ENCODE results near the gene TBL3.

TBL3 gene

GRCh38 chr16:1990101-1990350 lies 18.2 kb downstream of the TBL3 start:
- Histone ChIP-seq H3K9me2 (replicated peaks; ENCODE audit: insufficient read depth, low read length) (no peaks in the 10 kb centered on the region), H3K79me2 (ENCODE audit: low read length) (peaks cover 10% of the 10 kb centered on the region), H3K27me3 (replicated peaks; ENCODE audit: insufficient read depth, low read length) (peaks cover 8% of the 10 kb centered on the region), H3K27ac (ENCODE audit: low read length) (no peak overlapping the region), H4K20me1 (ENCODE audit: insufficient read depth, low read length) (no peaks in the 10 kb centered on the region), H3K4me3 (ENCODE audit: low read length) (peak overlapping the region; percentile 70; the same call in 1 of the 2 replicates), H3K36me3 (replicated peaks; ENCODE audit: insufficient read depth, low read length) (0 out of 2 replicates have a peak, but pooled peaks cover 4% of the 10 kb centered on the region), H3K4me1 (ENCODE audit: low read length) (peaks cover 25% of the 10 kb centered on the region), H3K9me3 (replicated peaks; ENCODE audit: insufficient read depth, low read length) (no peaks in the 10 kb centered on the region), H2AFZ (ENCODE audit: low read length) (peak overlapping the region; percentile 84; the same call in 1 of the 2 replicates), H3K9ac (ENCODE audit: low read length) (no peak overlapping the region; the same call in 1 of the 2 replicates), H3K4me2 (ENCODE audit: low read depth, low read length) (peak overlapping the region; percentile 99; the same call in 1 of the 2 replicates), H3F3A (ENCODE audit: insufficient read depth, low read length) (peaks cover 15% of the 10 kb centered on the region)
- no peak for DNase-seq
- no peak for TF ChIP-seq EZH2 (optimal IDR thresholded peaks at IDR 0.05; ENCODE audit: low read depth, low read length)
- TF ChIP-seq, protein P1, sequence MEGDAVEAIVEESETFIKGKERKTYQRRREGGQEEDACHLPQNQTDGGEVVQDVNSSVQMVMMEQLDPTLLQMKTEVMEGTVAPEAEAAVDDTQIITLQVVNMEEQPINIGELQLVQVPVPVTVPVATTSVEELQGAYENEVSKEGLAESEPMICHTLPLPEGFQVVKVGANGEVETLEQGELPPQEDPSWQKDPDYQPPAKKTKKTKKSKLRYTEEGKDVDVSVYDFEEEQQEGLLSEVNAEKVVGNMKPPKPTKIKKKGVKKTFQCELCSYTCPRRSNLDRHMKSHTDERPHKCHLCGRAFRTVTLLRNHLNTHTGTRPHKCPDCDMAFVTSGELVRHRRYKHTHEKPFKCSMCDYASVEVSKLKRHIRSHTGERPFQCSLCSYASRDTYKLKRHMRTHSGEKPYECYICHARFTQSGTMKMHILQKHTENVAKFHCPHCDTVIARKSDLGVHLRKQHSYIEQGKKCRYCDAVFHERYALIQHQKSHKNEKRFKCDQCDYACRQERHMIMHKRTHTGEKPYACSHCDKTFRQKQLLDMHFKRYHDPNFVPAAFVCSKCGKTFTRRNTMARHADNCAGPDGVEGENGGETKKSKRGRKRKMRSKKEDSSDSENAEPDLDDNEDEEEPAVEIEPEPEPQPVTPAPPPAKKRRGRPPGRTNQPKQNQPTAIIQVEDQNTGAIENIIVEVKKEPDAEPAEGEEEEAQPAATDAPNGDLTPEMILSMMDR (IDR thresholded peaks at IDR 0.05; ENCODE audit: low read length), result no peak
- TF ChIP-seq EZH2phosphoT487 (IDR thresholded peaks at IDR 0.05; ENCODE audit: low read length), result no peak

DNA sequence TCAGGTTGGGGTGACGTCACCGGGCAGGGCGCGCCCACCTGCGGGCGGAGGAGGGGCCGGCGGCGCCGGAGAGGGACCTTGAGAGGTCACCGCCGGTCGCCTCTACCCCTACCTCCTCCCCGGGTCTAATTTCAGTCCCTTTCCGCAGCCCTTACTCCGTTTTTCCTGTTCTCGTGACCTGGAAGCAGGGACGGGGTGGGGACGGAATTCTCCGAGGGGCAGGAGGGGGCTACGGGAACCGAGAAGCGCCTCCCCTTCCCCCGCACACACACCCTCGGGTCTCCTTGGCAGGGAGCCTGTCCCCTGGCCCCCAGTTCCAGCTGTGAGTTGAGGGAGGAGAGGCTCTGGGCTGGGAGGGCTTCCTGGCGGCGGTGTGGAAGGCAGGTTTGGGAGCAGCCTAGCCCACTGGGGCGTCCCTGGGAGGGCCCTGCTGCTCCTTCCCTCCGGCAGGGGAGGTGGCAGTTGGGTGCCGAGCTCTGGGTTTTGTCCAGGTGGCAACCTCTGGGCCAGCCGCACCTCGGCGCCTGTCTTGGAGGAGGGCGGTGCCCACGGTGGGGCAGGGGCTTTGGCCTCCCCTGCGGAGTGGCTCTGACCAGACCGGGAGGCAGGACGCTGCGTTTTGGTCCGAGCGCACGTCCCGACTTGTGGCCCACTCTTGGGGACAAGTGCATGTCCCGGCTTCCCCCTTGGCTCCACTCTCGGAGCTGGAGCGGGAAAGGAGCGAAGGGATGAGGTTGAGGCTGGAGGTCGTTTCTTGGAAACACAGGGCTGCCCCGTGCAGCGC lies 18.7 kb downstream of the TBL3 start:
- Histone ChIP-seq H3K9ac (ENCODE audit: low read length) (peak overlapping the region; percentile 55; the same call in 1 of the 2 replicates), H3K4me1 (ENCODE audit: low read length) (peaks cover 19% of the 10 kb centered on the region), H2AFZ (ENCODE audit: low read length) (peak overlapping the region; percentile 84), H3K79me2 (ENCODE audit: low read length) (peaks cover 4% of the 10 kb centered on the region), H4K20me1 (ENCODE audit: insufficient read depth, low read length) (no peaks in the 10 kb centered on the region), H3K9me3 (replicated peaks; ENCODE audit: insufficient read depth, low read length) (no peaks in the 10 kb centered on the region), H3K36me3 (replicated peaks; ENCODE audit: insufficient read depth, low read length) (0 out of 2 replicates have a peak, but pooled peaks cover 4% of the 10 kb centered on the region), H3K4me2 (ENCODE audit: low read depth, low read length) (peak overlapping the region; percentile 99), H3K27ac (ENCODE audit: low read length) (no peak overlapping the region), H3K4me3 (ENCODE audit: low read length) (peak overlapping the region; percentile 70), H3F3A (ENCODE audit: insufficient read depth, low read length) (peaks cover 13% of the 10 kb centered on the region), H3K9me2 (replicated peaks; ENCODE audit: insufficient read depth, low read length) (no peaks in the 10 kb centered on the region), H3K27me3 (replicated peaks; ENCODE audit: insufficient read depth, low read length) (peaks cover 8% of the 10 kb centered on the region)
- DNase-seq, result peak; percentile 52
- TF ChIP-seq EZH2 (optimal IDR thresholded peaks at IDR 0.05; ENCODE audit: low read depth, low read length), result no peak
- no peak for TF ChIP-seq EZH2phosphoT487 (IDR thresholded peaks at IDR 0.05; ENCODE audit: low read length)
- TF ChIP-seq, protein P1 (IDR thresholded peaks at IDR 0.05; ENCODE audit: low read length), result no peak

- Histone ChIP-seq H3K4me3 (ENCODE audit: low read length) (no peak overlapping the region), H3K9me3 (replicated peaks; ENCODE audit: insufficient read depth, low read length) (no peaks in the 10 kb centered on the region), H3K79me2 (ENCODE audit: low read length) (no peaks in the 10 kb centered on the region), H3K36me3 (replicated peaks; ENCODE audit: insufficient read depth, low read length) (0 out of 2 replicates have a peak, but pooled peaks cover 4% of the 10 kb centered on the region), H3F3A (ENCODE audit: insufficient read depth, low read length) (peaks cover 13% of the 10 kb centered on the region), H3K9ac (ENCODE audit: low read length) (no peak overlapping the region), H3K4me1 (ENCODE audit: low read length) (peaks cover 16% of the 10 kb centered on the region), H4K20me1 (ENCODE audit: insufficient read depth, low read length) (no peaks in the 10 kb centered on the region), H3K9me2 (replicated peaks; ENCODE audit: insufficient read depth, low read length) (no peaks in the 10 kb centered on the region), H3K27me3 (replicated peaks; ENCODE audit: insufficient read depth, low read length) (peaks cover 8% of the 10 kb centered on the region), H3K4me2 (ENCODE audit: low read depth, low read length) (peak overlapping the region; percentile 99; the same call in 1 of the 2 replicates), H3K27ac (ENCODE audit: low read length) (no peak overlapping the region), H2AFZ (ENCODE audit: low read length) (no peak overlapping the region)
- no peak for DNase-seq
- TF ChIP-seq EZH2 (optimal IDR thresholded peaks at IDR 0.05; ENCODE audit: low read depth, low read length), result no peak
- TF ChIP-seq EZH2phosphoT487 (IDR thresholded peaks at IDR 0.05; ENCODE audit: low read length), result no peak
- TF ChIP-seq, protein P1 (IDR thresholded peaks at IDR 0.05; ENCODE audit: low read length), result no peak
Observed at GRCh38 chr16:1991135-1991551, 19.3 kb downstream of the TBL3 start.

Data from MM.1S (cell line).